Measurements from ENCODE around the gene IGLL5.
"Not testable (repeated sequence)": the region's sequence is repeated elsewhere in the genome, so short reads cannot be mapped to it uniquely, and the experiment has no call there.

The IGLL5 gene

GRCh38 chr22:22916952-22917290 lies 29.3 kb downstream of the IGLL5 start:
- DNase-seq, result no peak

- no peak for DNase-seq
Observed at GRCh38 chr22:22917377-22917776, 29.8 kb downstream of the IGLL5 start.

- no peak for DNase-seq
Observed at GRCh38 chr22:22918297-22918965, 30.8 kb downstream of the IGLL5 start.

- no peak for DNase-seq
Observed at GRCh38 chr22:22919041-22919440, 31.4 kb downstream of the IGLL5 start.

GRCh38 chr22:22920104-22920654 lies 32.6 kb downstream of the IGLL5 start:
- no peak for DNase-seq

GRCh38 chr22:22920910-22921550 lies 33.4 kb downstream of the IGLL5 start:
- no peak for DNase-seq

GRCh38 chr22:22921575-22921974 lies 34.0 kb downstream of the IGLL5 start:
- DNase-seq, result no peak

GRCh38 chr22:22922092-22922953 lies 34.7 kb downstream of the IGLL5 start:
- not testable (repeated sequence) for DNase-seq

GRCh38 chr22:22922954-22923319 lies 35.3 kb downstream of the IGLL5 start:
- DNase-seq, result no peak

GRCh38 chr22:22923379-22923778 lies 35.8 kb downstream of the IGLL5 start:
- DNase-seq, result no peak

- DNase-seq, result no peak
Observed at GRCh38 chr22:22923930-22924329, 36.3 kb downstream of the IGLL5 start.

GRCh38 chr22:22924369-22925145 lies 36.9 kb downstream of the IGLL5 start:
- DNase-seq, result no peak

GRCh38 chr22:22925146-22925804 lies 37.7 kb downstream of the IGLL5 start:
- no peak for DNase-seq

GRCh38 chr22:22925805-22926369 lies 38.3 kb downstream of the IGLL5 start:
- DNase-seq, result no peak

- no peak for DNase-seq
Observed at GRCh38 chr22:22926370-22927195, 39.0 kb downstream of the IGLL5 start.

- DNase-seq, result no peak
Observed at GRCh38 chr22:22927196-22927887, 39.7 kb downstream of the IGLL5 start.

- DNase-seq, result no peak
Observed at GRCh38 chr22:22927888-22928665, 40.5 kb downstream of the IGLL5 start.

GRCh38 chr22:22928666-22929380 lies 41.2 kb downstream of the IGLL5 start:
- no peak for DNase-seq
